H1 (cell line): ENCODE data around the gene FOXP4. TPM values are rescaled to one million over a fixed set of nuclear protein-coding genes. Genes with fewer than 3 reads are reported as not detected.

Source experiments
- CTCF ChIA-PET: fragments of 300-600 bp; sonication (Branson Sonifier 250); formaldehyde crosslinking; loops from one replicate; lab custom pipeline; 2021; ENCODE audit not compliant: partially characterized antibody; lab: Charles Lee
- POLR2A ChIA-PET: fragments of 300-600 bp; sonication (Branson Sonifier 250); formaldehyde crosslinking; loops from one replicate; lab custom pipeline; 2021; ENCODE audit warnings: inconsistent platforms; ENCODE audit not compliant: partially characterized antibody; lab: Charles Lee
- DNase-seq, 2 experiments: peaks; one replicate each; pipeline versions ENCODE4 v3.0.0 to v3.0.0-alpha.2; 2010 to 2022; ENCODE audit warnings: low spot score in 2 of 2, low read depth in 1 of 2, mixed read lengths in 1 of 2
- FAIRE-seq: peaks from 2 replicates; lab custom pipeline; 2011; peaks lifted over from hg19 to GRCh38; lab: Jason Lieb, UNC
- H2AFZ ChIP-seq: 2 replicates; pipeline ENCODE4 v1.8.1; 2012; ENCODE audit warnings: low read length, inconsistent platforms
- H2AK5ac ChIP-seq: 2 replicates; pipeline ENCODE4 v1.6.1; 2013; ENCODE audit warnings: low read depth, low read length
- H2BK120ac ChIP-seq: replicated peaks from 2 replicates; pipeline ENCODE3; 2013; ENCODE audit warnings: low read depth, low read length, inconsistent platforms
- H2BK12ac ChIP-seq: 2 replicates; pipeline ENCODE4 v1.6.1; 2013; ENCODE audit warnings: low read depth, low read length
- H2BK15ac ChIP-seq: 2 replicates; pipeline ENCODE4 v1.6.1; 2013; ENCODE audit warnings: low read length
- H2BK20ac ChIP-seq: 2 replicates; pipeline ENCODE4 v1.6.1; 2013; ENCODE audit warnings: low read length
- H2BK5ac ChIP-seq: 2 replicates; pipeline ENCODE4 v1.6.1; 2013; ENCODE audit warnings: low read depth, low read length
- H3K14ac ChIP-seq: 2 replicates; pipeline ENCODE4 v1.6.1; 2013; ENCODE audit warnings: inconsistent platforms; ENCODE audit not compliant: insufficient read length
- H3K18ac ChIP-seq: 2 replicates; pipeline ENCODE4 v1.6.1; 2013; ENCODE audit warnings: low read length; ENCODE audit errors: extremely low read depth
- H3K23ac ChIP-seq: 2 replicates; pipeline ENCODE4 v1.6.1; 2013; ENCODE audit warnings: inconsistent platforms; ENCODE audit not compliant: insufficient read length
- H3K23me2 ChIP-seq: 2 replicates; pipeline ENCODE4 v1.6.1; 2013; ENCODE audit warnings: low read depth, low read length
- H3K27ac ChIP-seq: 2 replicates; pipeline ENCODE4 v1.6.1; 2011; ENCODE audit warnings: low read depth, low read length, inconsistent platforms
- H3K27me3 ChIP-seq, 4 experiments: replicated peaks in 1 of 4; 1 replicate in 1 of 4; 2 replicates in 3 of 4; pipeline versions ENCODE4 v1.6.1 to v1.8.1; 2011 to 2013; ENCODE audit warnings: low read length in 3 of 4, mild to moderate bottlenecking in 3 of 4, inconsistent platforms in 2 of 4, mixed read lengths in 2 of 4, moderate library complexity in 1 of 4; ENCODE audit not compliant: control insufficient read depth in 3 of 4, insufficient read depth in 3 of 4; ENCODE audit errors: extremely low read depth in 1 of 4
- H3K36me3 ChIP-seq, 4 experiments: 2 replicates each; pipeline versions ENCODE4 v1.6.1 to v1.8.1; 2011 to 2013; ENCODE audit warnings: mild to moderate bottlenecking in 4 of 4, low read length in 3 of 4, moderate library complexity in 2 of 4, control low read depth in 1 of 4, inconsistent platforms in 1 of 4; ENCODE audit not compliant: insufficient read depth in 4 of 4, control insufficient read depth in 2 of 4
- H3K4ac ChIP-seq: replicated peaks from 2 replicates; pipeline ENCODE3; 2013; ENCODE audit warnings: low read length, low read depth, mixed read lengths, inconsistent platforms; ENCODE audit not compliant: insufficient read length
- H3K4me1 ChIP-seq, 4 experiments: replicated peaks in 1 of 4; 1 replicate in 1 of 4; 2 replicates in 3 of 4; pipeline versions ENCODE4 v1.6.1 to v1.8.1; 2011 to 2013; ENCODE audit warnings: low read length in 3 of 4, inconsistent platforms in 2 of 4, mixed read lengths in 1 of 4; ENCODE audit not compliant: insufficient read depth in 4 of 4, control insufficient read depth in 3 of 4
- H3K4me2 ChIP-seq, 2 experiments: 2 replicates each; pipeline versions ENCODE4 v1.6.1 to v1.8.1; 2011 to 2013; ENCODE audit warnings: low read depth in 2 of 2, low read length in 2 of 2, control low read depth in 1 of 2, inconsistent platforms in 1 of 2, mild to moderate bottlenecking in 1 of 2; ENCODE audit not compliant: insufficient read depth in 1 of 2
- H3K4me3 ChIP-seq, 4 experiments: fragments of 200-600, 300-600 bp in 1 of 4; sonication (generic), shearing (Covaris generic), sonication (Bioruptor Twin) in 1 of 4; 2 replicates each; pipeline versions ENCODE4 v1.5.1 to v1.8.1; 2011 to 2016; ENCODE audit warnings: low read length in 4 of 4, low read depth in 3 of 4, control low read depth in 2 of 4, inconsistent platforms in 2 of 4, mild to moderate bottlenecking in 2 of 4, mixed read lengths in 1 of 4, moderate library complexity in 1 of 4; ENCODE audit not compliant: insufficient read depth in 2 of 4; ENCODE audit errors: extremely low read depth in 1 of 4
- H3K56ac ChIP-seq: replicated peaks from 2 replicates; pipeline ENCODE3; 2013; ENCODE audit warnings: low read depth, mild to moderate bottlenecking, mixed read lengths, low read length, inconsistent platforms; ENCODE audit not compliant: insufficient read length
- H3K79me1 ChIP-seq: 2 replicates; pipeline ENCODE4 v1.6.1; 2013; ENCODE audit warnings: low read depth, low read length, control low read depth
- H3K79me2 ChIP-seq, 2 experiments: 2 replicates each; pipeline versions ENCODE4 v1.6.1 to v1.8.1; 2012 to 2013; ENCODE audit warnings: low read length in 2 of 2, mild to moderate bottlenecking in 2 of 2, inconsistent platforms in 1 of 2; ENCODE audit not compliant: insufficient read depth in 2 of 2, control insufficient read depth in 1 of 2
- H3K9ac ChIP-seq, 4 experiments: replicated peaks in 1 of 4; 1 replicate in 1 of 4; 2 replicates in 3 of 4; pipeline versions ENCODE4 v1.6.1 to v1.8.1; 2011 to 2013; ENCODE audit warnings: low read depth in 3 of 4, low read length in 3 of 4, control low read depth in 2 of 4, mild to moderate bottlenecking in 2 of 4, moderate library complexity in 2 of 4, inconsistent platforms in 1 of 4; ENCODE audit errors: extremely low read depth in 1 of 4
- H3K9me3 ChIP-seq, 2 experiments: 2 replicates each; pipeline versions ENCODE4 v1.6.1 to v1.8.1; 2012 to 2013; ENCODE audit warnings: mild to moderate bottlenecking in 2 of 2, moderate library complexity in 2 of 2, control low read depth in 1 of 2, inconsistent platforms in 1 of 2, low read depth in 1 of 2, low read length in 1 of 2, mixed read lengths in 1 of 2; ENCODE audit not compliant: insufficient read depth in 2 of 2
- H4K20me1 ChIP-seq, 2 experiments: replicated peaks in 1 of 2; 2 replicates each; pipeline versions ENCODE3 to v1.8.1; 2011 to 2013; ENCODE audit warnings: inconsistent platforms in 2 of 2, low read length in 2 of 2, mild to moderate bottlenecking in 1 of 2; ENCODE audit not compliant: insufficient read depth in 2 of 2, control insufficient read depth in 1 of 2
- H4K5ac ChIP-seq: 2 replicates; pipeline ENCODE4 v1.6.1; 2013; ENCODE audit warnings: low read length, low read depth, mixed read lengths, inconsistent platforms; ENCODE audit not compliant: insufficient read length
- H4K8ac ChIP-seq: 2 replicates; pipeline ENCODE4 v1.8.0; 2013; ENCODE audit warnings: mild to moderate bottlenecking, moderate library complexity, low read length, inconsistent platforms; ENCODE audit not compliant: insufficient read depth; ENCODE audit errors: extremely low read depth
- H4K91ac ChIP-seq: replicated peaks from 2 replicates; pipeline ENCODE3; 2013; ENCODE audit warnings: low read length, mixed read lengths, inconsistent platforms; ENCODE audit not compliant: insufficient read length
- EP300 ChIP-seq, 2 experiments: IDR thresholded peaks; 1 replicate in 1 of 2; 2 replicates in 1 of 2; pipeline ENCODE4 v1.6.1; 2011 to 2012; ENCODE audit warnings: low read depth in 2 of 2, low read length in 2 of 2, mild to moderate bottlenecking in 2 of 2, borderline replicate concordance in 1 of 2, inconsistent platforms in 1 of 2, moderate library complexity in 1 of 2
- HDAC2 ChIP-seq, 2 experiments: fragments of 300-600 bp in 1 of 2; sonication (generic) in 1 of 2; IDR thresholded peaks; 2 replicates each; pipeline ENCODE4 v1.6.1; 2011 to 2012; ENCODE audit warnings: low read depth in 2 of 2, low read length in 2 of 2, mild to moderate bottlenecking in 2 of 2, moderate library complexity in 2 of 2, borderline replicate concordance in 1 of 2, inconsistent platforms in 1 of 2
- JUN ChIP-seq: IDR thresholded peaks from 2 replicates; pipeline ENCODE4 v1.6.1; 2011; ENCODE audit warnings: low read depth, mild to moderate bottlenecking, improper control_type of control experiment, low read length
- JUND ChIP-seq: IDR thresholded peaks from 2 replicates; pipeline ENCODE4 v1.6.1; 2011; ENCODE audit warnings: mild to moderate bottlenecking, improper control_type of control experiment, low read length
- MAX ChIP-seq: IDR thresholded peaks from 2 replicates; pipeline ENCODE4 v1.6.1; 2012; ENCODE audit warnings: inconsistent platforms
- NANOG ChIP-seq: IDR thresholded peaks from 2 replicates; pipeline ENCODE4 v1.6.1; 2011; ENCODE audit warnings: low read length, low read depth, mild to moderate bottlenecking, inconsistent platforms; ENCODE audit not compliant: insufficient read depth, poor library complexity, severe bottlenecking
- PHF8 ChIP-seq: fragments of 200-600 bp; sonication (generic); conservative IDR thresholded peaks from 2 replicates; pipeline ENCODE4 v1.7.1; 2012; ENCODE audit warnings: low read depth, mild to moderate bottlenecking, inconsistent platforms, low read length, moderate library complexity
- SIRT6 ChIP-seq: IDR thresholded peaks from one replicate; pipeline ENCODE4 v1.7.1; 2012; ENCODE audit warnings: low read length, inconsistent platforms
- SP2 ChIP-seq: IDR thresholded peaks from 2 replicates; pipeline ENCODE4 v1.6.1; 2012; ENCODE audit warnings: mild to moderate bottlenecking, low read length, inconsistent platforms
- TAF7 ChIP-seq: optimal IDR thresholded peaks from 2 replicates; pipeline ENCODE3; 2011; ENCODE audit warnings: low read depth, mild to moderate bottlenecking, inconsistent platforms, low read length, moderate library complexity, borderline replicate concordance
- WGBS, 2 experiments: shearing (Covaris generic) in 1 of 2; methylation state at CpG; one replicate each; pipeline versions ENCODE4 v1.1.6 to v1.1.7; 2013 to 2015; ENCODE audit warnings: low lambda C conversion rate in 2 of 2, mixed read lengths in 2 of 2, inconsistent platforms in 1 of 2, low coverage in 1 of 2, missing lambda C conversion rate in 1 of 2; ENCODE audit not compliant: insufficient replicate concordance in 2 of 2, insufficient coverage in 1 of 2, insufficient read length in 1 of 2; ENCODE audit errors: extremely low coverage in 1 of 2, missing lambda C conversion rate in 1 of 2; 5-methylcytosine and 5-hydroxymethylcytosine counted together
- polyA plus RNA-seq, 7 experiments: library from polyadenylated mRNA; depleted of rRNA in 3 of 7; stranded (reverse) in 5 of 7; unstranded in 2 of 7; fragments of >200 nt in 5 of 7; fragments of 200-250 nt in 2 of 7; gene quantifications; 1 replicate in 5 of 7; 2 replicates in 1 of 7; 4 replicates in 1 of 7; pipeline versions ENCODE4 v1.2.1 to v1.2.3, GENCODE V29; 2011 to 2013; ENCODE audit warnings: missing spikeins in 2 of 7, mixed read lengths in 2 of 7
- total RNA-seq: library from RNA; stranded (reverse); fragmentation: NEBNext Ultra II Directional; extraction: Animal tissue kit (Norgen Biotek cat#: 25700); gene quantifications from 2 replicates; pipeline ENCODE4 v1.2.1, GENCODE V29; 2021

FOXP4 gene
- total and polyA plus RNA-seq, 2 of the 8 experiments (the other 6 are each of a cell fraction or from before 2014, with no cell fraction given), result 4.8 to 13.3 TPM

- H3K56ac ChIP-seq, result no peak overlapping the region
- peak overlapping the region; percentile 63; the same call in 1 of the 2 replicates for H2BK5ac ChIP-seq
- no peak overlapping the region for H3K27ac ChIP-seq
- 0 out of 8 replicates have a peak overlapping the region, but pooled peaks of 1 of the 4 experiments have one; percentile 28 for H3K4me3 ChIP-seq
- H4K91ac ChIP-seq, result peak overlapping the region; percentile 29
- H3K14ac ChIP-seq, result no peak overlapping the region
- FAIRE-seq (no peak), DNase-seq (no peak)
- no peak overlapping the region for H3K4ac ChIP-seq
- no peak overlapping the region for H3K23ac ChIP-seq
- peak overlapping the region; percentile 64; the same call in 1 of the 2 replicates for H3K18ac ChIP-seq
- no peaks in the 10 kb centered on the region for H4K20me1 ChIP-seq
- CTCF ChIA-PET, result interaction anchor here (0.7 to 1.7 kb wide), 8 partner anchors 9 to 115 kb away, joined by 3 to 5 read pairs (median 4); no protein-coding TSS in a partner anchor
- 82% methylated on average over 13 of the region's 13 CpGs; no CpG with 5 or more reads in 1 of the 2 experiments for WGBS, 2 experiments
- H2BK120ac ChIP-seq, result no peak overlapping the region
- H3K79me2 ChIP-seq, result peaks cover 0 to 10% of the 10 kb centered on the region in 2 experiments; a peak in 2 of 4 replicates
- peaks cover 0 to 5% (median 0%) of the 10 kb centered on the region in 4 experiments; a peak in 2 of 8 replicates for H3K36me3 ChIP-seq
- no peaks in the 10 kb centered on the region for H3K79me1 ChIP-seq
- H2BK15ac ChIP-seq, result peak overlapping the region; percentile 99; the same call in 1 of the 2 replicates
- H2BK12ac ChIP-seq, result peak overlapping the region; percentile 81; the same call in 1 of the 2 replicates
- no peak overlapping the region for H3K9ac ChIP-seq
- no peaks in the 10 kb centered on the region for H3K27me3 ChIP-seq
- peak overlapping the region; percentile 85; the same call in 1 of the 2 replicates for H2AK5ac ChIP-seq
- POLR2A ChIA-PET, result interaction anchor here (1.2 to 2.7 kb wide), 2 partner anchors 10 to 19 kb away, joined by 3 to 26 read pairs; no protein-coding TSS in a partner anchor
- H3K4me1 ChIP-seq, result peaks cover 22 to 42% (median 33%) of the 10 kb centered on the region in 4 experiments
- H2BK20ac ChIP-seq, result peak overlapping the region; percentile 51; the same call in 1 of the 2 replicates
- no peak overlapping the region for H4K8ac ChIP-seq
- no peak overlapping the region for H2AFZ ChIP-seq
- no peaks in the 10 kb centered on the region for H3K9me3 ChIP-seq
- H3K23me2 ChIP-seq, result peaks cover 3% of the 10 kb centered on the region; the same call in 1 of the 2 replicates
- peak overlapping the region in 1 of 2 experiments; percentile 49; a peak in 2 of 4 replicates for H3K4me2 ChIP-seq
- no peak overlapping the region for H4K5ac ChIP-seq
- no peak for TF ChIP-seq MAX
- no peak for TF ChIP-seq HDAC2 (IDR thresholded peaks at IDR 0.05; ENCODE audit: borderline replicate concordance in 1 of 2, low read depth in 2 of 2, low read length in 2 of 2)
- TF ChIP-seq JUN, result no peak
- TF ChIP-seq EP300 (IDR thresholded peaks at IDR 0.05; ENCODE audit: borderline replicate concordance in 1 of 2, low read depth in 2 of 2, low read length in 2 of 2), result no peak
- no peak for TF ChIP-seq TAF7
- TF ChIP-seq PHF8, result no peak
- TF ChIP-seq SP2, result no peak
- TF ChIP-seq JUND, result no peak
- TF ChIP-seq NANOG, result no peak
- no peak for TF ChIP-seq SIRT6
Measured at GRCh38 chr6:41568585-41569384, 22.6 kb downstream of the FOXP4 start.
